ENCODE data around the gene TAL2. TPM values are rescaled to one million over a fixed set of nuclear protein-coding genes. Genes with fewer than 3 reads are reported as not detected.

TAL2 gene
- total and polyA plus RNA-seq, 2 donors from 2014 or later = 0.98 TPM; not detected in 1

DNA sequence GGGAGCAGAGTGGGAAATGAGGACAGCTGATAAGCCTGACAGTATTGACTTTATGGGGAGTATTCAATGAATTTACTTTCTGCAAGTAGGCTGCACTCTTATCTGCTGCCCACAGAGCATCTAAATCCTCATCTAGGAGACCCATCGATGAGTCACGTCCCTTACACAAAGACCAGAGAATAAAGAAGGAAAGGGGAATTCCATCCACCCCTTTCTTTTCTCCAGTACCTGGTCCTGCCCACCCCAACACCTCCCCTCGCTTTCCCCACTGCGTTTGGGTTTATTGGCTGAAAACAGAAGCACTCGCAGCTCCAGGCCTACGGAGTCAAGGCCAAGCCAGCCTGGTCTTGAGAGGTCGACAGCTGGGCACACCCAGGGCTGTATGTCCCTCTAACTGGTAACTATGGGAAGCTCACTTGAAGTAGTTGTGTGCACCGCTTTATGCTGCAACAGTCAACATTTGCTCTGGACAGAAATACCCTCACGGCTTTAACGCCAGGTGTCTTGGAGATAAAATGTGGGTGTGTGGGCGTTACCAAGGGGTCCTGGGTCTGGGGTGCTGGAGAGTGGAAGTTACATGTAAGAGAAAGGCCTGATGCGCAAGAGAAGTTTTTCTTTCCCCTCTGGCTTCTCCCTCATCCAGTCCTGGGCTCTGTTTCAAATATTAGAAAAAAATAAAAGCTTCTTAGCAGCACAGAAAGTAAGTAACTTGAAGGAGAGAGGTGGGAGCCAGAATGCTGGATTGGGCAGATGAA, 14.5 kb upstream of the TAL2 start:
- Histone ChIP-seq H3K27ac (ENCODE audit: low read depth in 2 of 2, low read length in 2 of 2) (no peak overlapping the region), H3K9ac (ENCODE audit: low read length in 3 of 3) (no peak overlapping the region), H3K9me3 (ENCODE audit: control insufficient read depth in 2 of 3, insufficient read depth in 1 of 3, low read length in 3 of 3) (no peaks in the 10 kb centered on the region), H3K27me3 (ENCODE audit: control insufficient read depth, insufficient read depth, low read length) (no peaks in the 10 kb centered on the region), H3K4me3 (ENCODE audit: low read length in 3 of 3) (no peak overlapping the region), H3K4me1 (ENCODE audit: control insufficient read depth in 2 of 3, insufficient read depth in 2 of 3, low read depth in 1 of 3, low read length in 3 of 3) (no peaks in the 10 kb centered on the region), H3K36me3 (ENCODE audit: control insufficient read depth in 2 of 3, insufficient read depth in 3 of 3, low read length in 3 of 3) (no peaks in the 10 kb centered on the region)
- intact Hi-C loops (cut with DNase I) = no loop called here
- DNase-seq = no peak
- no peak for TF ChIP-seq CTCF (IDR thresholded peaks at IDR 0.05; ENCODE audit: borderline replicate concordance, extremely low read depth, insufficient read depth)
- FAIRE-seq = no peak

- no peak overlapping the region for H3K9ac ChIP-seq (ENCODE audit: low read length in 3 of 3)
- H3K9me3 ChIP-seq (ENCODE audit: control insufficient read depth in 2 of 3, insufficient read depth in 1 of 3, low read length in 3 of 3) = no peaks in the 10 kb centered on the region
- FAIRE-seq = no peak
- no peak overlapping the region for H3K4me3 ChIP-seq (ENCODE audit: low read length in 3 of 3)
- no peaks in the 10 kb centered on the region for H3K36me3 ChIP-seq (ENCODE audit: control insufficient read depth in 2 of 3, insufficient read depth in 3 of 3, low read length in 3 of 3)
- no peaks in the 10 kb centered on the region for H3K27me3 ChIP-seq (ENCODE audit: control insufficient read depth, insufficient read depth, low read length)
- no peak for DNase-seq
- no peak overlapping the region for H3K27ac ChIP-seq (ENCODE audit: low read depth in 2 of 2, low read length in 2 of 2)
- intact Hi-C loops (cut with DNase I) = no loop called here
- no peak for TF ChIP-seq CTCF (IDR thresholded peaks at IDR 0.05; ENCODE audit: borderline replicate concordance, extremely low read depth, insufficient read depth)
- peaks cover 0 to 2% (median 0%) of the 10 kb centered on the region in 3 donors for H3K4me1 ChIP-seq (ENCODE audit: control insufficient read depth in 2 of 3, insufficient read depth in 2 of 3, low read depth in 1 of 3, low read length in 3 of 3)
Observed at GRCh38 chr9:105651806-105652205, 10.5 kb upstream of the TAL2 start.

DNA sequence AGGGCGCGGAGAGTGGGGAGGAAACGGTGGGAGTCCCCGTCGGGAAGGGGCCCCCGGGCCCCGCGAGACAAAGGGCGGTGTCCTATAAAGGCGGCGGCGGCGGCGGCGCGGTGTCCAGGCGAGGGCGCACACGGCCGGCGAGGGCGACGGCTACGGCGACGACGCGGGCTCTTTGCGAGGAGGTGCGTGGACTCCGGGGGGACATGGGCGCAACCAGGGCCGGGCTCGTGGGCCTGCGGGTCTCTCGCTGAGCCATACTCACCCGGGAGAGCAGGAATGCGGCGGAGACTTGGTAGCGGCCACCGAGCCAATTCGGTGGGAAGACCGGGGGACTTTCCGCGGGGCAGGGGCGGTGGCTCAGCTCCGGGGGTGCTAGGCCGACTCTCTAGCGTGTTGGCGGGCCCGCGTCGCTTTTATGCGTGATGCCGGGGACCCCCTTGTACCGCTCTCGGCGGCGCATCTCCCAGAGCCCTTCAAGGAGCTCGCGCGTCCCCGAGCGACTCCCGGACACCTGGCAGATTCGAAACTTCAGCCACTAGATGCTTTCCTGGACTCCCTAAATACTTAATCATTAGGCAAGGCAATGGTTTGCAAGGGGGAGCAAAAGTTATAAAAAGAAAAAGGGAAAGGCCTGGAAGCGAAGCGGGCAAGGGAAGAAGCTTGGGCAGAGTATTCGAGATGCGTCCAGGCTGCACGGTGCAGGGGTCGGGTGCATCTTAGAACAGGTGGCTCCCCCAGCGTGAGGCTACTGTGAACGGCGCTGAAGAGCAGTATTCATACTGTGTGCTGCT, 5.9 kb upstream of the TAL2 start:
- Histone ChIP-seq H3K9me3 (ENCODE audit: control insufficient read depth in 2 of 3, insufficient read depth in 1 of 3, low read length in 3 of 3) (no peaks in the 10 kb centered on the region), H3K27ac (ENCODE audit: low read depth in 2 of 2, low read length in 2 of 2) (no peak overlapping the region), H3K4me1 (ENCODE audit: control insufficient read depth in 2 of 3, insufficient read depth in 2 of 3, low read depth in 1 of 3, low read length in 3 of 3) (peaks cover 0 to 2% (median 0%) of the 10 kb centered on the region in 3 donors), H3K4me3 (ENCODE audit: low read length in 3 of 3) (peak overlapping the region; percentile 56 to 63 (median 61)), H3K36me3 (ENCODE audit: control insufficient read depth in 2 of 3, insufficient read depth in 3 of 3, low read length in 3 of 3) (no peaks in the 10 kb centered on the region), H3K27me3 (ENCODE audit: control insufficient read depth, insufficient read depth, low read length) (no peaks in the 10 kb centered on the region), H3K9ac (ENCODE audit: low read length in 3 of 3) (peak overlapping the region in 1 of 3 donors; percentile 19)
- FAIRE-seq (no peak), DNase-seq (peak; percentile 51 to 75 (median 57))
- intact Hi-C loops (cut with DNase I) = no loop called here
- TF ChIP-seq CTCF (IDR thresholded peaks at IDR 0.05; ENCODE audit: borderline replicate concordance, extremely low read depth, insufficient read depth) = peak; percentile 32

All from kidney (tissue), 14 donors.